PC-9 (cell line): Measurements from ENCODE around the gene ING1.

Experiments used
- EZH2 ChIP-seq: fragments of 200-600 bp; sonication (generic); IDR thresholded peaks from 2 replicates; pipeline ENCODE4 v1.8.0; 2017; ENCODE audit warnings: antibody characterized with exemption, low read depth
- TF ChIP-seq, protein P1 (sequence below): fragments of 200-600 bp; sonication (generic); conservative IDR thresholded peaks from 2 replicates; pipeline ENCODE4 v1.6.1; 2017; ENCODE audit warnings: mixed run types, antibody characterized with exemption, mild to moderate bottlenecking, moderate library complexity

- TF ChIP-seq, protein P1, sequence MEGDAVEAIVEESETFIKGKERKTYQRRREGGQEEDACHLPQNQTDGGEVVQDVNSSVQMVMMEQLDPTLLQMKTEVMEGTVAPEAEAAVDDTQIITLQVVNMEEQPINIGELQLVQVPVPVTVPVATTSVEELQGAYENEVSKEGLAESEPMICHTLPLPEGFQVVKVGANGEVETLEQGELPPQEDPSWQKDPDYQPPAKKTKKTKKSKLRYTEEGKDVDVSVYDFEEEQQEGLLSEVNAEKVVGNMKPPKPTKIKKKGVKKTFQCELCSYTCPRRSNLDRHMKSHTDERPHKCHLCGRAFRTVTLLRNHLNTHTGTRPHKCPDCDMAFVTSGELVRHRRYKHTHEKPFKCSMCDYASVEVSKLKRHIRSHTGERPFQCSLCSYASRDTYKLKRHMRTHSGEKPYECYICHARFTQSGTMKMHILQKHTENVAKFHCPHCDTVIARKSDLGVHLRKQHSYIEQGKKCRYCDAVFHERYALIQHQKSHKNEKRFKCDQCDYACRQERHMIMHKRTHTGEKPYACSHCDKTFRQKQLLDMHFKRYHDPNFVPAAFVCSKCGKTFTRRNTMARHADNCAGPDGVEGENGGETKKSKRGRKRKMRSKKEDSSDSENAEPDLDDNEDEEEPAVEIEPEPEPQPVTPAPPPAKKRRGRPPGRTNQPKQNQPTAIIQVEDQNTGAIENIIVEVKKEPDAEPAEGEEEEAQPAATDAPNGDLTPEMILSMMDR, result no peak
- no peak for TF ChIP-seq EZH2
Observed at GRCh38 chr13:110743687-110744086, 30.2 kb downstream of the ING1 start.
